HS-5 (cell line): ENCODE measurements around the gene MKNK1.
"Not testable (repeated sequence)": the region's sequence is repeated elsewhere in the genome, so short reads cannot be mapped to it uniquely, and the experiment has no call there.

ENCODE experiments used
- DNase-seq: peaks from one replicate; pipeline ENCODE4 v3.0.0-alpha.2; 2012; ENCODE audit warnings: low read depth

MKNK1 gene

GRCh38 chr1:46603858-46604549 lies at the start of gene MKNK1:
Gene MKNK1 (minus strand): TSS chr1:46604268. CDS start chr1:46583327, 20,941 bp downstream.
- DNase-seq = peak; percentile 69

- DNase-seq = no peak
Observed at GRCh38 chr1:46653405-46653958, 49.4 kb upstream of the MKNK1 start.

- DNase-seq = no peak
Observed at GRCh38 chr1:46652321-46653100, 48.4 kb upstream of the MKNK1 start.

GRCh38 chr1:46651152-46651551 lies 47.1 kb upstream of the MKNK1 start:
- DNase-seq = not testable (repeated sequence)

GRCh38 chr1:46650491-46650890 lies 46.4 kb upstream of the MKNK1 start:
- DNase-seq = no peak

DNA sequence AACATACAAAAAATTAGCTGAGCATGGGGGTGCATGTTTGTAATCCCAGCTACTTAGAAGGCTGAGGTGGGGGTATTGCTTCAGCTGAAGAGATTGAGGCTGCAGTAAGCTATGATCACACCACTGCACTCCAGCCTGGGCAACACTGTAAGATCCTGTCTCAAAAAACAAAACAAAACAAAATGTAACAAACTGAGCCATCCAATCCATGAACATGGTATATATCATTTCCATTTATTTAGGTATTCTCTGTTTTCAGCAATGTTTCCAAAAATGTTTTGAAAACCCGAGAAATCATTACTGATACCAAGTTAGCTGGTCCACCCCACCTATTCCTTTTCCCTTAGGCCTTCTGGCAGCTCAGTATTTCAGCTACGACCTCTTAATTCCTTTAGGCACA lies 45.7 kb upstream of the MKNK1 start:
- DNase-seq = no peak

DNA sequence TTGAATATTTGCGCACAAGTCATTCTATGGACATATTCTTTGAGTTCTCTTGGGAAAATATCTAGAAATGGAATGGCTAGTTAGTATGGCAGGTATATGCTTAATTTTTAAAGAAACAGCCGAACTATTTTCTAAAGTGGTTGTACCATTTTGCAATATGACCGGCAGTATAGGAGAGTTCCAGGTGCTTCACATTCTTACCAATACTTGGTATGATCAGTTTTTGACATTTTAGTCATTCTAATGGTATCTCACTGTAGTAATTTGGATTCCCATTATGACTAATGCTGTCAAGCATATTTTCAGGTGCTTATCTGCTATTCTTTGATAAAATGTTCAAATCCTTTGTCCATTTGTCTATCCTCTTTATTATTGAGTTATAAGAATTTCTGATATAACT lies 43.5 kb upstream of the MKNK1 start:
- DNase-seq = no peak

DNA sequence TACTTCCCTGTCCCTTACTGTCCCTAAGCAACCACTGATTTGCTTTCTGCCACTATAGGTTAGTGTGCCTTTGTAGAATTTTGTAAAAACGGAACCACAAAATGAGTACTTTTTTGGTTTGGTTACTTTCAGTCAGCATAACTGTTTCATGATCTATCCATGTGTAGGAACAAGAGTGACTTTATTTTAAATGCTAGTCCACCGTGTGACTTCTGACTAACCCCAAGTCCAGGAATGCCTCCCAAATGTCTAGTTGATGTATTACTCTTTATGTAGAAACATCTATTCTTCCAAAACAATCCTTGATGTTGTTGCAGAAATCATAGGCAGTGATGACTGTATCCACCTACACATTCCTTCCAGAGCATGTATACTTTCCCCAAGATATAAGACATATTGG lies 42.8 kb upstream of the MKNK1 start:
- DNase-seq = no peak

DNA sequence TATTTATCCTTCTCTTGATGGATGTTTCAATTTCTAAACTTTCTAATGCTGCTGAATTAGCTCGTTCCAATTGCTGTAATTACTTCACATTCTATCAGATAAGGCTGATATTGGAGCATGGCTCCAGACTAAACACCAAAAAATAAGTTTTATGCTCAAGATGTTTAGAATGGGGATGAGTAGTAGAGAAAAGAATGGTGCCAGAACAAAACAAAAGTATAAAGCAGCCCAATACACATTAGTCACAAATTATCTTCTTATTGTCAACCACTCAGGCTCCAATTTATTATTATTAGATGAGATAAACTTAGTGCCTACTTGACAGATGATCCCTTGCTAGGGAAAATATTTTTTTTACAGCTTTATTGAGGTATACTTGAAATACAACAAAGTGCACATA lies 42.3 kb upstream of the MKNK1 start:
- DNase-seq = no peak

DNA sequence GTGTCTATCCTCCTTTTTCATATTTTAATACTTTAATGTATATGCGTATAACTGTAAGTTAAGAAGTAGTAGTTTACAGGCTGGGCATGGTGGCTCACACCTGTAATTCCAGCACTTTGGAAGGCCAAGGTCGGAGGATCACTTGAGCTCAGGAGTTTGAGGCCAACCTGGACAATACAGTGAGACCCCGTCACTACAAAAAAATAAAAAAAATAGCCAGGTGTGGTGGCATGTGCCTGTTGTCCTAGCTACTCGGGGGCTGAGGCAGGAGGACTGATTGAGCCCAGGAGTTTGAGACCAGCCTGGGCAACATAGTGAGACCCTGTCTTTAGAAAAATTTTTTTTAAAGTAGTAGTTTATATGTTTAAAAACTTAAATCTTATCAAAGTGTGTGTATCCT lies 41.7 kb upstream of the MKNK1 start:
- DNase-seq = no peak

DNA sequence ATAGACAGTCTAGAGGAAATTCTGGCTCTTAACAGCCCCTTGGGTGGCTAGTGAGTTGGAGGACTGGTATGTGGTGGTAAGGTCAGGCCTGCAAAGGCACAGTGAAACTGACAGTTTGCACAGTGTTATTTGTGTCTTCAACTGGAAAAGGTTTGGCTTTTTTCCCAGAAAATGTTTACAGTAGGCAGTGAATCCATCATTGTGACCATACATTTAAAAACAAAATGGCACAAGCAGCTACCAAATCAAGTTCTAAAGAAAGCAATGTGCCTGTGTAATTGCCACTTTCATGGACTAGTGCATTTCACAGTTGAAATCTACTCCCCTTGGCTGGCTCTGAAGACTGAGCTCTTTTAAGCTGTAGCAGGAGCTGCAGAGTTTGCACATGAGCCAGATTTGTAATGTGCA lies 39.3 kb upstream of the MKNK1 start:
- peak; percentile 53 for DNase-seq

DNA sequence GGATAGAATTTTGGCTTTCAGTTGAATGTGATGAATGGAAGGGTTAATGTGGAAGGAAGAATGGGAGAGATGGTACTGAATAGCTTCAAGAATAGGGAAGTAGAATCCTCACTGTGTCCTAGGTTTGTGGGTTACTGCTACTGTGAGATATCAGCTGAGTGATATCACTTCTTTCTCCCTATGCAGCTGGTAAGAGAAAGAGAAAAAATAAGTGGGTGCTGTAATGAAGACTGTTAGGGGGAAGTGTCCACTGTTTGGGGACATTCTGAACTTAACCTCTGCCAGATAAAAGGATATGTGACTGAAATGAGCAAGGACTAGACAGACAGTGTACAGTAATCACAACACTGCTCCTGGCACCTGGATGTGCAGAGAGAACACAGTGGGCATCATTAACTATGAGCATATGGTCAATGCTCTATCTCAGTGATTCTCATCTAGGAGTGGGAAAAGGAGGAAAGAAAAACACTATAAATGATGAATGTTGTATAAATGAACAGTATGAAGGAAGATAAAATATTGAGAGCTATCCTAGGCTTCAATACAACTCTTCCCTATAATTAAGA lies 38.1 kb upstream of the MKNK1 start:
- no peak for DNase-seq

DNA sequence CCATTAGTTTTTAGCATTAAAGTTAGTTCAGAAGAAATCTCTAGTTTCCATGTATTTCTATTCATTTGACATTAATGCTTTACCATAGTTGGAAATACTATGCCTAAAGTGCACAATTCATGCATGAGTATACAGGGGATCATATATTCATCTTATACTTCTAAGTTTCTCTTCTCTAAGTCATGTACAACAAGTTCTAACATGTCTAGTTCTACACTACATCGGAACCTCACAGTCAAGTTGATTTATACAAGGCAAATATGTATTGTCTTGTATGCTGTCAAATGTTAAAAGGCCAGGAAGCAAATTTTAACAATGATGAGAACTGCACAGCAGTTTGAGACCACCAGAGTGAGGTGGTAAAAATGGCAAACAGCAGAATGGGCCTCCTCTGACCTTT lies 35.5 kb upstream of the MKNK1 start:
- no peak for DNase-seq

GRCh38 chr1:46638921-46639320 lies 34.9 kb upstream of the MKNK1 start:
- DNase-seq = no peak

DNA sequence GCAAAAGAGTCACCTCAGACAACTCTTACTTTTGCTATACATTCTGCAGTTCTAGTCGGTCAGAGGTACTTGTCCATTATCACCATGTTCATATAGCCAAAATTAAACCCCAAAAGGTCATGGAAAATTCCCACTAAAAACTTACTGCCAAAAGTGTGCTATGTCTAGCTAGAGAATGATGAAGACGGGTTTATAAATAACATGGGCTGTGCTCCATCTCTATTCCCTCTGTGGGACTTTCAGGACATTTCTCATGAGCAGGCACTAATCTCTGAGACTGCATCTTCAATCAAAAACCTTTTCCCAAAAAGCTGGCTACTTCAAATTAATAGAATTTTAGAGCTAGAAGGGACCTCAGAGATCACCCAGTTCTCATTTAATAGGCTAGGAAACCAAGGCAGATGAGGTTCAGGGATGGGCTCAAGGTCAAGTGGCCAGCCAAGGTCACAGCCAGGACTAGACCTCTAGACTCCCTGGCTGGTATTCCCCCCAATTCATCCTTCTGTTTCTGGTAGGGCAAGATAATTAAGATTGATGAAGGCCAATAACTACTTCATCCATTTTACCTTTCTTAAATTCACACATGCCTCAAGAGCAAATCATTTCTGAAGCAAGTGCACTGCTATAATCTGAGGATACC lies 33.5 kb upstream of the MKNK1 start:
- no peak for DNase-seq

GRCh38 chr1:46635205-46635604 lies 31.1 kb upstream of the MKNK1 start:
- DNase-seq = no peak

- DNase-seq = no peak
Observed at GRCh38 chr1:46630719-46631118, 26.7 kb upstream of the MKNK1 start.

DNA sequence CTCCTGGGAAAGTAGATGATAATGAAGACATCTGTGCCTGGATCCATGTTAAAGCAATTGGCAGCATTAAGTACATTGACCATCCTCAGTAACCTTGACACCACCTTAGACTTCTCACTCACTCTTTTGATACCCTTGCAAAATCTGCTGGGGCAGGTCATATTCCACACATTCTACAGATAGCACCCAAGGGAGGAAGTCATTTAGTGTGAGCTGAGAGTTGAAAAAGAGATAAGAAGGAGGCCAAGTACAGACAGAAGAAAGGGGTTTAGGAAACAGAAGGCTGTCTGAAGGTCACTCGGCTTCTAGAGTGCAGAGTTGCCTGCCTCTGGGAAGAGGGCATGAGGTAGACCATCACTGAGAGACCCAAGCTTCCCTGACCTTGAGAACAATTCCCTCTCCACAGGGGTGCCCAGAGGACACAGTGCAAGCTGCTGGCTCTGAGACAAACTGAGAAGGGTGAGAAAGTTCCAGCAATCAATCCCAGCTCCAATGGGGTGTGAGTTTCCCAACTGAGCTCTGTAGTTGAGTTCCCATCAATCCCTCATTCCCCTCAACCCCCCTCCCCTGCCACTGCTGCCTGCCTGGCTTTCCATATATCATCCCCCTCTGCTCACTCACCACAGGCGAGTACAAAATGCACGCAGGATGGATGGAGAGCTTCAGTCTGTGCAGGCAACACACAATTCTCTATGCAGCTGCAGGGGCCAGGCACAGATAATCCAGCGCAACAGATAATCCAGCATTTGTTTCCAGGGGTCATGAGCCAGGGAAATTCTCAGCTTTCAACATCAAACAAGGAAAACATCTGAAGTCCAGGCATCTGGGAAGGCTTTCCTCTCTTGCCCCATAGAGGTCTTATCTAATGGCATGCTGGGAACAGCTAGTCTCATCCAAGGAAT lies 19.9 kb upstream of the MKNK1 start:
- DNase-seq = no peak

GRCh38 chr1:46622344-46622743 lies 18.3 kb upstream of the MKNK1 start:
- DNase-seq = no peak

GRCh38 chr1:46621930-46622329 lies 17.9 kb upstream of the MKNK1 start:
- no peak for DNase-seq

DNA sequence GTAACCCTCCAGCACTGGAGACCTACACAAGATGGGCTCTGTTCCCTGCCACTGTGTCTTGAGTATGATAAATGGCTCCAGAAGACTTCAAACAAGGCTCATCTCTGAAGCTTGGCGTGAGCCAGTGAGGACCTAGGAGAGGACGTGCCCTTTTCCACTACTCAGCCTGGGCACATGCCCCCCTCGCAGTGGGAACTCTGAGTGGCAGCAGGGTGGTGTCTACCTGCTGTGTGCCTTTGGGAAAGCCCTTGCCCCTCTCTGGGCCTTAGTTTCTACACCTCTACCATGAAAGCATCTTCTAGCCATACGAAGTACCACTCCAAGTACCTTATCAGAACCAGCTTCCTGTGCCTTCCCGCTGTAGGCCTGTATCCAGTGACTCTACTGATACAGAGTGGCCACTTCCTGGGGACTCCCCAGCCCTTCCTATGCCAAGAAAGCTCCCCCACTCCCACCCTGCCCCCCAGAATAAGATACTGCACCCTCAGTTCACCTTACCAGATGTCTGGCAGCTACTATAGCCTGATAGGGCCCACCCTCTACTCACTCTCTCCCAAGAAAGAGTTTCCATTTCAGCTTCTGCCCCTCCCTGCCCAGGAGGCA lies 15.7 kb upstream of the MKNK1 start:
- DNase-seq = no peak
